HepG2 (cell line): Measurements from ENCODE around the gene APC2. TPM values are rescaled to one million over a fixed set of nuclear protein-coding genes. Genes with fewer than 3 reads are reported as not detected.

Experiments used
- IKZF5 ChIP-seq: IDR thresholded peaks from 2 replicates; pipeline ENCODE4 v1.6.1; 2018; ENCODE audit warnings: missing genetic modification reagents, mild to moderate bottlenecking, missing compliant biosample characterization
- KLF12 ChIP-seq: sonication (generic); formaldehyde crosslinking; IDR thresholded peaks from 2 replicates; pipeline ENCODE4 v1.4.0; 2020; ENCODE audit warnings: missing genetic modification reagents, borderline replicate concordance
- KLF9 ChIP-seq: IDR thresholded peaks from 2 replicates; pipeline ENCODE4 v1.6.1; 2016; ENCODE audit warnings: low read depth
- MAZ ChIP-seq, 2 experiments: sonication (generic) in 1 of 2; formaldehyde crosslinking in 1 of 2; IDR thresholded peaks; 2 replicates each; pipeline versions ENCODE4 v1.5.0 to v1.6.1; 2012 to 2020; ENCODE audit warnings: low read depth in 2 of 2, mild to moderate bottlenecking in 2 of 2, borderline replicate concordance in 1 of 2, improper control_type of control experiment in 1 of 2, low read length in 1 of 2, missing genetic modification reagents in 1 of 2, moderate library complexity in 1 of 2
- MYNN ChIP-seq: sonication (generic); formaldehyde crosslinking; IDR thresholded peaks from 2 replicates; pipeline ENCODE4 v1.4.0; 2020; ENCODE audit warnings: mild to moderate bottlenecking, low read depth, missing genetic modification reagents
- RXRA ChIP-seq: sonication (generic); formaldehyde crosslinking; IDR thresholded peaks from 2 replicates; pipeline ENCODE4 v1.5.1; 2020; ENCODE audit warnings: missing genetic modification reagents
- SIX4 ChIP-seq: sonication (generic); formaldehyde crosslinking; IDR thresholded peaks from 2 replicates; pipeline ENCODE4 v1.4.0; 2020; ENCODE audit warnings: missing genetic modification reagents
- ZFX ChIP-seq: sonication (generic); formaldehyde crosslinking; IDR thresholded peaks from 2 replicates; pipeline ENCODE4 v1.4.0; 2020; ENCODE audit warnings: mild to moderate bottlenecking, low read depth, missing genetic modification reagents, moderate library complexity
- ZNF33B ChIP-seq: sonication (generic); formaldehyde crosslinking; IDR thresholded peaks from 2 replicates; pipeline ENCODE4 v1.5.1; 2020; ENCODE audit warnings: mild to moderate bottlenecking, missing genetic modification reagents
- ZNF350 ChIP-seq: sonication (generic); formaldehyde crosslinking; IDR thresholded peaks from 2 replicates; pipeline ENCODE4 v1.4.0; 2020; ENCODE audit warnings: mild to moderate bottlenecking, low read depth, missing genetic modification reagents, borderline replicate concordance
- ZNF407 ChIP-seq: sonication (generic); formaldehyde crosslinking; IDR thresholded peaks from one replicate; pipeline ENCODE4 v1.5.1; 2020; ENCODE audit warnings: mild to moderate bottlenecking, missing genetic modification reagents; ENCODE audit errors: not compliant biosample characterization
- ZNF496 ChIP-seq: sonication (generic); formaldehyde crosslinking; IDR thresholded peaks from 2 replicates; pipeline ENCODE4 v1.8.1; 2023; ENCODE audit warnings: mild to moderate bottlenecking, moderate library complexity, missing genetic modification reagents; ENCODE audit not compliant: insufficient replicate concordance
- ZNF724P ChIP-seq: sonication (generic); formaldehyde crosslinking; IDR thresholded peaks from 2 replicates; pipeline ENCODE4 v1.8.0; 2022; ENCODE audit warnings: missing genetic modification reagents, borderline replicate concordance
- ZNF766 ChIP-seq: sonication (generic); formaldehyde crosslinking; IDR thresholded peaks from 2 replicates; pipeline ENCODE4 v1.5.0; 2020; ENCODE audit warnings: missing genetic modification reagents, borderline replicate concordance
- ZSCAN22 ChIP-seq: sonication (generic); formaldehyde crosslinking; IDR thresholded peaks from 2 replicates; pipeline ENCODE4 v1.4.0; 2020; ENCODE audit warnings: mild to moderate bottlenecking, missing genetic modification reagents
- polyA plus RNA-seq, 8 experiments: library from polyadenylated mRNA; depleted of rRNA in 3 of 8; stranded (reverse) in 7 of 8; unstranded in 1 of 8; fragments of >200 nt; fragmentation: Illumina TruSeq in 4 of 8; extraction: Trizol in 4 of 8; gene quantifications; 2 replicates each; pipeline versions ENCODE4 v1.2.1 to v1.2.3, GENCODE V29; 2011 to 2016; ENCODE audit warnings: low read depth in 4 of 8, missing spikeins in 1 of 8, mixed read lengths in 1 of 8; ENCODE audit not compliant: insufficient read depth in 1 of 8
- total RNA-seq, 5 experiments: library from RNA; depleted of rRNA; stranded (reverse); fragments of >200 nt; fragmentation: Illumina TruSeq; extraction: Trizol; gene quantifications; 2 replicates each; pipeline ENCODE4 v1.2.3, GENCODE V29; 2016; ENCODE audit warnings: low read depth in 1 of 5
- TF ChIP-seq, protein P1 (sequence below): IDR thresholded peaks from 2 replicates; pipeline ENCODE4 v1.6.1; 2016; ENCODE audit warnings: control low read depth

Gene APC2
- total and polyA plus RNA-seq, 2 of the 13 experiments (the other 11 are each of a cell fraction or from before 2014, with no cell fraction given): 0.08 to 0.22 TPM

- TF ChIP-seq, protein P1, sequence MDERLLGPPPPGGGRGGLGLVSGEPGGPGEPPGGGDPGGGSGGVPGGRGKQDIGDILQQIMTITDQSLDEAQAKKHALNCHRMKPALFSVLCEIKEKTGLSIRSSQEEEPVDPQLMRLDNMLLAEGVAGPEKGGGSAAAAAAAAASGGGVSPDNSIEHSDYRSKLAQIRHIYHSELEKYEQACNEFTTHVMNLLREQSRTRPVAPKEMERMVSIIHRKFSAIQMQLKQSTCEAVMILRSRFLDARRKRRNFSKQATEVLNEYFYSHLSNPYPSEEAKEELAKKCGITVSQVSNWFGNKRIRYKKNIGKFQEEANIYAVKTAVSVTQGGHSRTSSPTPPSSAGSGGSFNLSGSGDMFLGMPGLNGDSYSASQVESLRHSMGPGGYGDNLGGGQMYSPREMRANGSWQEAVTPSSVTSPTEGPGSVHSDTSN: no peak
- TF ChIP-seq MYNN: peak; percentile 23; the same call in 1 of the 2 replicates
- 0 out of 2 replicates have a peak, but pooled peaks have one; percentile 37 for TF ChIP-seq RXRA (CRISPR knock-in tag)
- TF ChIP-seq ZNF724P: no peak
- 0 out of 2 replicates have a peak, but pooled peaks have one; percentile 23 for TF ChIP-seq ZNF350 (CRISPR knock-in tag)
- TF ChIP-seq ZNF407 (CRISPR knock-in tag): no peak
- no peak for TF ChIP-seq ZSCAN22 (CRISPR knock-in tag)
- peak; percentile 87 for TF ChIP-seq ZFX
- TF ChIP-seq MAZ (IDR thresholded peaks at IDR 0.05; ENCODE audit: borderline replicate concordance, low read depth, low read length): peak; percentile 57; the same call in 1 of the 2 replicates
- peak; percentile 90 for TF ChIP-seq MAZ (CRISPR knock-in tag; IDR thresholded peaks at IDR 0.05; ENCODE audit: low read depth)
- no peak for TF ChIP-seq ZNF496 (CRISPR knock-in tag)
- peak; percentile 37; the same call in 1 of the 2 replicates for TF ChIP-seq ZNF33B (CRISPR knock-in tag)
- 0 out of 2 replicates have a peak, but pooled peaks have one; percentile 54 for TF ChIP-seq ZNF766
- TF ChIP-seq KLF9: 0 out of 2 replicates have a peak, but pooled peaks have one; percentile 50
- peak; percentile 20; the same call in 1 of the 2 replicates for TF ChIP-seq IKZF5 (CRISPR knock-in tag)
- peak; percentile 93 for TF ChIP-seq KLF12 (CRISPR knock-in tag)
- no peak for TF ChIP-seq SIX4 (CRISPR knock-in tag)
Observed at GRCh38 chr19:1445185-1445931, 4.6 kb upstream of the APC2 start (continued).
